AG04449 (cell line): ENCODE measurements around the gene IL12RB1.

Experiments used
- CTCF ChIA-PET: fragments of 350-600 bp; formaldehyde crosslinking; extraction: SDS; loops from one replicate; lab custom pipeline; 2021; ENCODE audit warnings: antibody characterized with exemption; lab: Yijun Ruan, JAX
- POLR2A ChIA-PET: fragments of 400-600, 350-600 bp; formaldehyde crosslinking; extraction: SDS; loops from one replicate; lab custom pipeline; 2020; ENCODE audit warnings: antibody characterized with exemption, inconsistent platforms; lab: Yijun Ruan, JAX
- DNase-seq: peaks from one replicate; pipeline ENCODE4 v3.0.0-alpha.2; 2010; ENCODE audit warnings: low read depth, low spot score
- H3K4me3 ChIP-seq: 2 replicates; pipeline ENCODE4 v1.5.1; 2011; ENCODE audit warnings: low read depth, mild to moderate bottlenecking, control low read depth, low read length
- CTCF ChIP-seq: IDR thresholded peaks from one replicate; pipeline ENCODE4 v1.5.1; 2011; ENCODE audit warnings: mild to moderate bottlenecking, moderate library complexity, low read length, control low read depth, inconsistent platforms; ENCODE audit not compliant: insufficient read depth; ENCODE audit errors: missing control alignments

Gene IL12RB1

GRCh38 chr19:18117364-18117691 lies 30.6 kb upstream of the IL12RB1 start:
- TF ChIP-seq CTCF: no peak
- CTCF ChIA-PET: interaction anchor here (1.6 kb wide), 1 partner anchor 12 kb away, joined by 4 read pairs; no protein-coding TSS in a partner anchor
- POLR2A ChIA-PET: no interaction called here
- DNase-seq: no peak
- H3K4me3 ChIP-seq: peak overlapping the region; percentile 53

- CTCF ChIA-PET: interaction anchor here (1.3 to 6.2 kb wide), 3 partner anchors 52 to 207 kb away, joined by 3 to 89 read pairs (median 50); no protein-coding TSS in a partner anchor
- no peak overlapping the region for H3K4me3 ChIP-seq
- DNase-seq: no peak
- POLR2A ChIA-PET: no interaction called here
- no peak for TF ChIP-seq CTCF
Measured at GRCh38 chr19:18114483-18114882, 27.7 kb upstream of the IL12RB1 start.

GRCh38 chr19:18113827-18114226 lies 27.1 kb upstream of the IL12RB1 start:
- no peak overlapping the region for H3K4me3 ChIP-seq
- no peak for DNase-seq
- CTCF ChIA-PET: interaction anchor here (0.7 to 6.2 kb wide), 22 partner anchors 10 to 215 kb away, joined by 3 to 89 read pairs (median 6); partner anchors contain the start of genes ARRDC2 and PIK3R2
- no peak for TF ChIP-seq CTCF
- POLR2A ChIA-PET: interaction anchor here (1.1 kb wide), 1 partner anchor 166 kb away, joined by 3 read pairs; no protein-coding TSS in a partner anchor

- POLR2A ChIA-PET: interaction anchor here (0.6 to 1.1 kb wide), 5 partner anchors 52 to 168 kb away, joined by 3 read pairs; partner anchors contain the start of genes JUND and MPV17L2
- CTCF ChIA-PET: interaction anchor here (0.5 to 6.2 kb wide), 54 partner anchors 10 to 308 kb away, joined by 3 to 89 read pairs (median 4); partner anchors contain the start of genes ARRDC2, MAST3 and PIK3R2
Measured at GRCh38 chr19:18112989-18113478, 26.3 kb upstream of the IL12RB1 start.

GRCh38 chr19:18110609-18111232 lies 24.0 kb upstream of the IL12RB1 start:
- TF ChIP-seq CTCF: no peak
- ChIA-PET CTCF (interaction anchor here (0.9 to 6.2 kb wide), 15 partner anchors 12 to 150 kb away, joined by 3 to 89 read pairs (median 6); partner anchors contain the start of genes ARRDC2, IL12RB1, MAST3 and MPV17L2), POLR2A (no interaction called here)
- DNase-seq: no peak
- H3K4me3 ChIP-seq: peak overlapping the region; percentile 72

More at GRCh38 chr19:18112989-18113478, 26.3 kb upstream of the IL12RB1 start:
- no peak overlapping the region for H3K4me3 ChIP-seq
- peak; percentile 95 for TF ChIP-seq CTCF
- DNase-seq: no peak
